ENCODE results near the gene ARHGAP26. TPM values are rescaled to one million over a fixed set of nuclear protein-coding genes. Genes with fewer than 3 reads are reported as not detected.

ARHGAP26 gene
- total and polyA plus RNA-seq, 2 of the 4 experiments (the other 2 are of a cell fraction) = 0.54 to 0.56 TPM

DNA sequence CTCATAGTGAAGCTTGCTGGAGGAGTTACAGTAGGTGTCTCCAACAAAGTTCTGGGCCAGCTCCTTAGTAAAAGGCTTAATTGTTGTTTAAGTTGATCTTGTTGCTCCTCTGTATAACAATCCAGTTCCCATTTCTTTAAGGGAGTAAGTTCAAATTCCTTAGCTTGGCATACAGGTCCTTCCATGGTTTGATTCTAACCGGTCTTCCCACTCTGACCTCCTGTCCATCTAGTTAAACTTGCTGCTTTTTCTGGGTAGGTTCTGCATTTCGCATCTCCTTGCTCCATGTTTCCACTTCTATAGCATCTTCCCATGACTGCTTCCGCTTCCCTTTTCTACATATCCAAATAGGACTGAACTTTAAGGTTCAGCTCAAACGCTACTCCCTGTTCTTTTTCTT, 95.5 kb downstream of the ARHGAP26 start:
- Histone ChIP-seq H4K8ac (ENCODE audit: low read depth in 2 of 2, low read length in 2 of 2) (no peak overlapping the region), H2BK120ac (ENCODE audit: low read depth, low read length) (no peak overlapping the region), H3K79me1 (ENCODE audit: low read depth in 1 of 2, low read length in 2 of 2) (no peaks in the 10 kb centered on the region), H3K14ac (replicated peaks; ENCODE audit: low read depth, low read length) (no peak overlapping the region), H3K23ac (ENCODE audit: low read depth, low read length) (no peak overlapping the region), H3K18ac (ENCODE audit: low read depth, low read length) (no peak overlapping the region), H2BK5ac (ENCODE audit: low read depth, low read length, poor library complexity, severe bottlenecking) (no peak overlapping the region), H3K4me3 (ENCODE audit: insufficient read depth, low read depth, low read length) (no peak overlapping the region), H2BK20ac (ENCODE audit: low read depth, low read length) (no peak overlapping the region), H4K91ac (ENCODE audit: insufficient read depth, low read depth, low read length) (no peak overlapping the region), H3K9me3 (ENCODE audit: control insufficient read depth, insufficient read depth, low read length) (no peaks in the 10 kb centered on the region), H2BK15ac (ENCODE audit: low read depth, low read length) (no peak overlapping the region), H3K56ac (ENCODE audit: extremely low read depth, insufficient read depth, low read length) (no peak overlapping the region), H3K36me3 (ENCODE audit: control insufficient read depth, insufficient read depth, low read length) (no peaks in the 10 kb centered on the region), H3K27me3 (ENCODE audit: control insufficient read depth, insufficient read depth, low read length) (peaks cover 21% of the 10 kb centered on the region), H4K5ac (ENCODE audit: low read depth, low read length) (no peak overlapping the region), H2AK9ac (replicated peaks; ENCODE audit: low read depth, low read length, poor library complexity) (no peak overlapping the region), H2AK5ac (ENCODE audit: low read depth, low read length) (no peak overlapping the region), H3K9ac (ENCODE audit: low read depth, low read length) (no peak overlapping the region), H3K4ac (ENCODE audit: low read depth, low read length) (no peak overlapping the region), H3K27ac (ENCODE audit: insufficient read depth, low read length) (no peak overlapping the region), H3K9me1 (ENCODE audit: insufficient read depth, low read length) (no peaks in the 10 kb centered on the region), H3K4me2 (ENCODE audit: low read depth, low read length) (no peak overlapping the region), H3K4me1 (ENCODE audit: control insufficient read depth, insufficient read depth, low read length) (peaks cover 2% of the 10 kb centered on the region; the same call in 1 of the 2 replicates), H4K20me1 (ENCODE audit: insufficient read depth, low read length) (no peaks in the 10 kb centered on the region), H2AFZ (replicated peaks; ENCODE audit: low read length, poor library complexity) (no peak overlapping the region)
- TF ChIP-seq MAZ (IDR thresholded peaks at IDR 0.05; ENCODE audit: borderline replicate concordance, low read depth, low read length) (no peak), MXI1 (IDR thresholded peaks at IDR 0.05; ENCODE audit: borderline replicate concordance, low read depth, low read length) (no peak), CTCF (conservative IDR thresholded peaks at IDR 0.05; ENCODE audit: low read depth, low read length) (no peak), FOS (IDR thresholded peaks at IDR 0.05; ENCODE audit: low read depth, low read length) (no peak), BHLHE40 (IDR thresholded peaks at IDR 0.05; ENCODE audit: low read depth, low read length) (no peak), MAFK (IDR thresholded peaks at IDR 0.05; ENCODE audit: low read depth, low read length) (no peak), POLR2A (IDR thresholded peaks at IDR 0.05; ENCODE audit: low read depth, low read length) (no peak), RFX5 (IDR thresholded peaks at IDR 0.05; ENCODE audit: low read depth, low read length) (no peak), NFE2L2 (IDR thresholded peaks at IDR 0.05; ENCODE audit: low read depth, low read length) (no peak), CHD1 (IDR thresholded peaks at IDR 0.05; ENCODE audit: low read depth, low read length) (no peak), RAD21 (IDR thresholded peaks at IDR 0.05; ENCODE audit: low read length) (no peak), SMC3 (IDR thresholded peaks at IDR 0.05; ENCODE audit: low read depth, low read length) (no peak), ELK1 (IDR thresholded peaks at IDR 0.05; ENCODE audit: borderline replicate concordance, low read depth, low read length) (no peak), CEBPB (IDR thresholded peaks at IDR 0.05; ENCODE audit: low read depth, low read length) (no peak)
- DNase-seq (no peak), ATAC-seq (ENCODE audit: low read depth) (no peak)
- ChIA-PET POLR2A (ENCODE audit: unreplicated experiment) (no interaction called here), CTCF (interaction anchor here (1.0 kb wide), 1 partner anchor 152 kb away, joined by 3 read pairs; no protein-coding TSS in a partner anchor)
- 84% methylated on average over 3 of the region's 4 CpGs; no CpG with 5 or more reads in 1 of the 2 experiments for WGBS, 2 experiments (ENCODE audit: extremely low coverage in 2 of 2, insufficient read length in 1 of 2)
- BruUV-seq (replicated peaks) = no TSS peak
- intact Hi-C loops (cut with micrococcal nuclease) (loop anchor here (2.0 kb wide), 1 partner anchor 95 kb away; the partner anchor contains the start of gene ARHGAP26), dilution Hi-C loops (cut with HindIII; ENCODE audit: low sequenced_read_pairs, unreplicated experiment) (no loop called here), in situ Hi-C loops (cut with MboI; ENCODE audit: low sequenced_read_pairs) (no loop called here)
